LNCaP clone FGC (cell line): ENCODE measurements around the gene ITGB4.
A peak's percentile ranks its signal among the peaks of the same experiment; 100 is the strongest.

Source experiments
- DNase-seq: peaks from one replicate; pipeline ENCODE4 v3.0.0-alpha.2; 2011; ENCODE audit warnings: low read depth
- H3K4me3 ChIP-seq: 2 replicates; pipeline ENCODE4 v1.5.1; 2011; ENCODE audit warnings: mild to moderate bottlenecking, low read depth, low read length, control low read depth
- CTCF ChIP-seq: IDR thresholded peaks from 2 replicates; pipeline ENCODE4 v1.5.1; 2012; ENCODE audit warnings: mild to moderate bottlenecking; ENCODE audit not compliant: control insufficient read depth, insufficient read depth; ENCODE audit errors: extremely low read depth

The ITGB4 gene

GRCh38 chr17:75762513-75763268, 41.4 kb downstream of the ITGB4 start:
- no peak overlapping the region for H3K4me3 ChIP-seq
- DNase-seq: no peak
- TF ChIP-seq CTCF: no peak

- no peak overlapping the region for H3K4me3 ChIP-seq
- DNase-seq: no peak
- no peak for TF ChIP-seq CTCF
Measured at GRCh38 chr17:75763269-75763607, 42.0 kb downstream of the ITGB4 start.

GRCh38 chr17:75763613-75764416, 42.6 kb downstream of the ITGB4 start:
- no peak for TF ChIP-seq CTCF
- DNase-seq: no peak
- peak overlapping the region; percentile 59 for H3K4me3 ChIP-seq

GRCh38 chr17:75764417-75764710, 43.1 kb downstream of the ITGB4 start:
- no peak for TF ChIP-seq CTCF
- DNase-seq: no peak
- peak overlapping the region; percentile 59 for H3K4me3 ChIP-seq

- peak within 1 kb of the TSS; percentile 59 for H3K4me3 ChIP-seq
- DNase-seq: no peak
Measured at GRCh38 chr17:75764711-75765421, 43.6 kb downstream of the ITGB4 start, which contains the start of gene GALK1. GALK1 (minus strand) TSS chr17:75765192; CDS start chr17:75765136, 56 bp downstream.

GRCh38 chr17:75765981-75766380, 44.7 kb downstream of the ITGB4 start:
- H3K4me3 ChIP-seq: no peak overlapping the region
- no peak for TF ChIP-seq CTCF
- DNase-seq: no peak

More at GRCh38 chr17:75764711-75765421, 43.6 kb downstream of the ITGB4 start, which contains the start of gene GALK1:
- peak; percentile 43 for TF ChIP-seq CTCF
